ENCODE results near the gene OR51G2. TPM values are rescaled to one million over a fixed set of nuclear protein-coding genes. Genes with fewer than 3 reads are reported as not detected.

OR51G2 gene
- total RNA-seq, 1 experiment from 2014 or later, result not detected

GRCh38 chr11:4884361-4884760 is 34.8 kb downstream of the OR51G2 start:
- Histone ChIP-seq H3K27ac (ENCODE audit: low read depth, low read length) (no peak overlapping the region), H2AFZ (ENCODE audit: low read depth, low read length, poor library complexity, severe bottlenecking) (no peak overlapping the region), H3K79me2 (ENCODE audit: insufficient read depth, low read length) (no peaks in the 10 kb centered on the region), H3K4me3 (replicated peaks in 1 of 2; ENCODE audit: low read depth in 1 of 2, low read length in 2 of 2) (no peak overlapping the region), H3K9me3 (ENCODE audit: control insufficient read depth in 1 of 2, insufficient read depth in 1 of 2, low read depth in 1 of 2, low read length in 2 of 2) (no peaks in the 10 kb centered on the region), H3K27me3 (ENCODE audit: insufficient read depth, low read length) (peaks cover 15% of the 10 kb centered on the region), H3K9ac (ENCODE audit: low read length) (no peak overlapping the region), H3K4me2 (ENCODE audit: low read length) (no peak overlapping the region), H4K20me1 (ENCODE audit: insufficient read depth) (no peaks in the 10 kb centered on the region), H3K9me2 (ENCODE audit: insufficient read depth) (no peaks in the 10 kb centered on the region), H3K4me1 (ENCODE audit: control insufficient read depth in 1 of 2, insufficient read depth in 2 of 2, low read length in 2 of 2) (no peaks in the 10 kb centered on the region), H3K36me3 (ENCODE audit: control insufficient read depth in 1 of 2, insufficient read depth in 2 of 2, low read length in 2 of 2) (no peaks in the 10 kb centered on the region)
- ChIA-PET CTCF (no interaction called here), RAD21 (ENCODE audit: low non-redundant PET in 1 of 2, low total read pairs in 2 of 2, uncharacterized antibody in 2 of 2, unreplicated experiment in 2 of 2) (no interaction called here), POLR2A (no interaction called here)
- no TSS peak for BruUV-seq (replicated peaks)
- intact Hi-C loops (cut with micrococcal nuclease), result no loop called here
- no peak for TF ChIP-seq POLR2AphosphoS5 (IDR thresholded peaks at IDR 0.05; ENCODE audit: low read depth, low read length)
- no peak for TF ChIP-seq TCF7L2 (IDR thresholded peaks at IDR 0.05; ENCODE audit: borderline replicate concordance, extremely low read depth, insufficient read depth, insufficient read length)
- no peak for TF ChIP-seq ELF1 (IDR thresholded peaks at IDR 0.05; ENCODE audit: borderline replicate concordance, low read depth)
- no peak for TF ChIP-seq RAD21 (IDR thresholded peaks at IDR 0.05; ENCODE audit: low read depth)
- no peak for TF ChIP-seq EZH2phosphoT487 (IDR thresholded peaks at IDR 0.05; ENCODE audit: borderline replicate concordance)
- no peak for TF ChIP-seq EZH2 (IDR thresholded peaks at IDR 0.05)
- TF ChIP-seq ZFX (IDR thresholded peaks at IDR 0.05), result no peak
- TF ChIP-seq SIN3A (IDR thresholded peaks at IDR 0.05; ENCODE audit: low read depth), result no peak
- ATAC-seq (no peak), DNase-seq (ENCODE audit: low read depth, low spot score) (no peak)

GRCh38 chr11:4882543-4882942 is 36.6 kb downstream of the OR51G2 start:
- Histone ChIP-seq H3K9ac (ENCODE audit: low read length) (no peak overlapping the region), H3K36me3 (ENCODE audit: control insufficient read depth in 1 of 2, insufficient read depth in 2 of 2, low read length in 2 of 2) (no peaks in the 10 kb centered on the region), H3K4me2 (ENCODE audit: low read length) (no peak overlapping the region), H3K9me2 (ENCODE audit: insufficient read depth) (no peaks in the 10 kb centered on the region), H3K4me3 (replicated peaks in 1 of 2; ENCODE audit: low read depth in 1 of 2, low read length in 2 of 2) (no peak overlapping the region), H3K27me3 (ENCODE audit: insufficient read depth, low read length) (peaks cover 15% of the 10 kb centered on the region), H3K27ac (ENCODE audit: low read depth, low read length) (no peak overlapping the region), H3K79me2 (ENCODE audit: insufficient read depth, low read length) (no peaks in the 10 kb centered on the region), H3K4me1 (ENCODE audit: control insufficient read depth in 1 of 2, insufficient read depth in 2 of 2, low read length in 2 of 2) (no peaks in the 10 kb centered on the region), H3K9me3 (ENCODE audit: control insufficient read depth in 1 of 2, insufficient read depth in 1 of 2, low read depth in 1 of 2, low read length in 2 of 2) (no peaks in the 10 kb centered on the region), H2AFZ (ENCODE audit: low read depth, low read length, poor library complexity, severe bottlenecking) (no peak overlapping the region), H4K20me1 (ENCODE audit: insufficient read depth) (no peaks in the 10 kb centered on the region)
- ChIA-PET POLR2A (no interaction called here), CTCF (no interaction called here), RAD21 (ENCODE audit: low non-redundant PET in 1 of 2, low total read pairs in 2 of 2, uncharacterized antibody in 2 of 2, unreplicated experiment in 2 of 2) (no interaction called here)
- intact Hi-C loops (cut with micrococcal nuclease), result no loop called here
- ATAC-seq (no peak), DNase-seq (ENCODE audit: low read depth, low spot score) (no peak)
- TF ChIP-seq EZH2 (IDR thresholded peaks at IDR 0.05) (no peak), RAD21 (IDR thresholded peaks at IDR 0.05; ENCODE audit: low read depth) (no peak)
- no TSS peak for BruUV-seq (replicated peaks)
